ENCODE measurements around the gene MAST4.

Gene MAST4

DNA sequence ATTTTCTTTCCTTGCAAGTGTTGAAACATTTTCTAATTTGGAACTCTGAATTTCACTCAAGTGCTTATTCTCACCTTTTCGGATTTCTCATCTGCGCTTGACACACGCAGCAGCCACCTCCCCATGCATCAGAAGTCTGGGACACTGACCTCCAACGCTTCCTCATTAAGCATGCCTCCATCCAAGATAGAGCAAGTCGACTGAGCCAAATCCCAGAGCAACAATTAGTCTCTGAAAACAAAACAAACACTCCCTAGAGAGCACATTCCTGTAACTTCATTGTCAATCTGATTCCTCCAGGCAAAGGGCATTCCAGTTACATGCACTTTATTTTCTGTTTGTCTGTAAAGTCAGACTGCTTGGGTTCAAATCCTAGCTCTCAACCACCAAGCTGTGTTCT, 594.7 kb downstream of the MAST4 start:
- no peak for DNase-seq (ENCODE audit: low read depth)

DNA sequence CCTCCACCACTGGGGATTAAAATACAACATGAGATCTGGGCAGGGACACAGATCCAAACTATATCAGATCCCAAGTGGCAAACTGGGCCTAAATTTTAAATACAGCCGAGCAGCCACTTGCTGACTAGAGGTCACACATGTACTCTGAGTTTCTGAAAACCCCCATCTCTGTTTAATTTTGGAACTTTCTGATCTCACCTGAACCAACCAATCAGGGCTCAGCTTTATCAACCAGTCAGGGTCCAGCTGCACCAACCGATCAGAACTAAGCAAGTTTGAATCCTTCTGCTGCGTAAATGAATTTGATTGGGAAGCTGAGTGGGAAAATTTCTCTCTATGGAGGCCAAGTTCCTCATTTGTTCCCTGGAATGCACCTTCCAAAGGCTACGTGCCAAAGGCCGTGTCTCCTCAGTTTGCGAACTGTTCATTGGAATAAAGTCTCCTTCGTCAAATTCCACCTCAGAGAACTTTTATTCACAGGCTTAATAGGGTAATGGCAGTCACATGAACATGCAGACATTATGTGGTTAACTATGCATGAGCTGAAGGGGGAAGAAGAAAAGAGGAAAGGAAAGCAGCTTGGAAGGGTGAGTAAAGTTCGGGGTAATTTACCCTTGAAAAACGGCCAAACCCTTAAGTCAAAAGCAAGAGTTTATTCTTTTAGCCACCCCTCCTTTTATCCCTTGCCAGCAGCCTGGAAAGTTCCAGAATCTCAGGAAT, 596.7 kb downstream of the MAST4 start:
- DNase-seq (ENCODE audit: low read depth), result no peak

DNA sequence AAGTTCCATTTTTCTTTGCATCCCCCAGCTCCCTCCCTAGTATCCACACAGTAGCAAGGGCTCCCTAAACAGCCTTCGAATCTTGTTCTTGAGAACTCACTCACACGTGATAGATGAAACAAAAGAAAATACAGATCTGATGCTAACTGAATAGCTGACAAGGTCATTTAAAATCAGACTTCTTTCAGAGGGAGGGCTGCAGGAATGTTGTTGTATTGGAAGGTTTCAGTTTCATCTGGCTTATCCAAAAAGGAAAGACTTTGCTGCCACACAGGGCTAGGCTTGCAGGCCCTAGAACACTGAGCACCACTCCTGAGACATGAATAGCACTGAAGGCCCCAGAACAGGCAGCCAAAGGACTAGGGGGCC, 597.2 kb downstream of the MAST4 start:
- DNase-seq (ENCODE audit: low read depth), result no peak

DNA sequence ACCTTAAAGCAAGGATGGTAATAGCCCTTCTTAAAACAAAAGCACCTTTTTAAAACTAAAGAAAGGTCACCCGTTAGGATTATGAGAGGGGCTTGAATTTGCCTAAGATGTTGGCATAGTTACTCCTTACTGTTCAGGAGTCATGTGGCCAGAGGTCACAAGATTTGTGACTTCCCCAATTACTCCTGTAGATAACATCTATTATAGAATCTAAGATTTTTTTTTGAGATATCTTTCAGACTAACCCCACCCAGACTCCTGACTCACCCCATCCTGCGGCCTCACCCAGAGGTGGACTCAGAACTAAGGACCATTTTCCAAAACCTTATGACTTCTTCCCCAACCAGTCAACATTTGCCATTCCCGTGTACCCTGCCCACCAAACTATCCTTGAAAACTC, 598.0 kb downstream of the MAST4 start:
- DNase-seq (ENCODE audit: low read depth), result no peak

DNA sequence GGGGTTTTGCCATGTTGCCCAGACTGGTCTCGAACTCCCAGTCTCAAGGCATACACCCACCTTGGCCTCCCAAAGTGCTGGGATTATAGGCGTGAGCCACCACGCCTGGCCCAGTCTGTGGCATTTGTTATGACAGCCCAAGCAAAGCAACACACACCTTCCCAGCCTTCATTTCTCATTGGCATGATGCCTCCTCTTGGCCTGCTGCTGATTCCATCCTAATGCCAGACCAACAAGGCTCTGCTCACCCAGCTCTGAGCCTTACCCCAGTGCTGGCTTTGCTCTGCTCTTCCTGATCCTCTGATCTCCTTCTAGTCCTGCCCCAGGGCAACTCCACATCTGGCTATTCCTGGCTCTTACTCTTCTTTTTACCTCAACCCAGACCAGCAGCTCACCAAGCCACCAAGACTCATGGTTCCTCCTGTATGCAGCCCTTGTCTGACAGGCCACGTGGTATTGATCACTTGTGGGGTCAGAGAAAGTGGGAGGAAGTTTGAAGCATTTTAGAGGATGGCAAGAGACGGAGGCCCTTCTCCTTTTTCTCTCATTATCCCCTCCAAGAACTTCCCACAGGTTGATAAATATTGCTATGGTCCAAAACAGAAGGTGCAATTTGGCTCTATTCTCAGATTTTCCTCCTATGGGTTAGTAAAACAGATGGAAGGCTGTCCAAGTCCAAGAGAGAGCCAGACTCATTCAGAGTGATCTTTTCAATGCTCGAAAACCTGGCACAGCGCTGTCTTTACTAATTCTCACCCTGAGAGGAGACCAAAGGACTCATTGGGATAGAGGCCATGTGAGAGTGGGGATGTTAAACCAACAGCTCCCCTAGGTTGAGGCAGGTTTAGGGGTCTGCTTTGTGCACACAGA, 599.4 kb downstream of the MAST4 start:
- DNase-seq (ENCODE audit: low read depth), result no peak

DNA sequence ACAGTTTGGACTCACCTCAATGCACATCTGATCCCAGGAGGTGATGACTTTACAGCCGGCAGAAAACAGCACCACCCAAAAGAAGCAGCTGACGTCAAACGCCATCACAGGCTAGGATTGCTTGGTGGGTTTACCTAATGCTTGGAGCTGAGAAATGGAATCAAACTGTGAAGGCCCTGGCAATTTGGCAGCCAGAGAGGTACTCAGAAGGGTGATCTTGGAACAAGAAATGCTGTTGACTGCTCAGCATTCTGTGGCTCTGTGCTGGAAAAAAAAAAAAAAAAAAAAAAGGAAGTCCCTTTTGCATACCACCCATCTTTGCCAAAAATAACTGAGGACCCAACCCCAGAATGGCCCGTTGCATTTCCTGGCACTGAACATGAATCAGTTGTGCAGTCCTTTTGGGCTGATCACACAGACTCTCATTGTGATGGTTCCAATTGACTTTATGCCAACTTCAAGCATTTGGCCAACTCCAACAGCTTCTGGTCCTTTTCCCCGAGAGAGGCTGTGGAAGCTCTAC, 600.4 kb downstream of the MAST4 start, which contains the start of gene CD180:
CD180 (minus strand) TSS at position 263 of the 523 bp plus-strand sequence; CDS start at position 105, 158 bp downstream.
- no peak for DNase-seq (ENCODE audit: low read depth)

DNA sequence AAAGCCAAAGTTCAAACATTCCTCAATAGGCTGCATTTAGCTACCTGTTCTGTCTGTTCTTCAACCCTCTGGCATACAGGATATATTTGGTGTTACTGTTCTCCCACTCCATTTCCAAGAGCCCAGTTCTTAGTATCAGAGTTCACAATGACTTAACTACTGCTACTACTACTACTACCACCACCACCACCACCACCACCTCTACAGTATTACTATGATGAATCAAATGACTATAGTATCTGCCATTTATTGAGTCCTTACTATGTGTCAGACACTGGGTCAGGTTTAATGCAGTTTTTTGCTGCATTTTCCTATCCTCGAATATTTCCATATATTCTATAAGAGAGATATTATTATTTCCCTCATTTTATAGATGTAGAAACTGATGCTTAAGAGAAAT, 601.3 kb downstream of the MAST4 start:
- DNase-seq (ENCODE audit: low read depth), result no peak

GRCh38 chr5:67198917-67199316, 602.7 kb downstream of the MAST4 start:
- DNase-seq (ENCODE audit: low read depth), result no peak

- DNase-seq (ENCODE audit: low read depth), result no peak
Observed at GRCh38 chr5:67199859-67200258, 603.7 kb downstream of the MAST4 start.

DNA sequence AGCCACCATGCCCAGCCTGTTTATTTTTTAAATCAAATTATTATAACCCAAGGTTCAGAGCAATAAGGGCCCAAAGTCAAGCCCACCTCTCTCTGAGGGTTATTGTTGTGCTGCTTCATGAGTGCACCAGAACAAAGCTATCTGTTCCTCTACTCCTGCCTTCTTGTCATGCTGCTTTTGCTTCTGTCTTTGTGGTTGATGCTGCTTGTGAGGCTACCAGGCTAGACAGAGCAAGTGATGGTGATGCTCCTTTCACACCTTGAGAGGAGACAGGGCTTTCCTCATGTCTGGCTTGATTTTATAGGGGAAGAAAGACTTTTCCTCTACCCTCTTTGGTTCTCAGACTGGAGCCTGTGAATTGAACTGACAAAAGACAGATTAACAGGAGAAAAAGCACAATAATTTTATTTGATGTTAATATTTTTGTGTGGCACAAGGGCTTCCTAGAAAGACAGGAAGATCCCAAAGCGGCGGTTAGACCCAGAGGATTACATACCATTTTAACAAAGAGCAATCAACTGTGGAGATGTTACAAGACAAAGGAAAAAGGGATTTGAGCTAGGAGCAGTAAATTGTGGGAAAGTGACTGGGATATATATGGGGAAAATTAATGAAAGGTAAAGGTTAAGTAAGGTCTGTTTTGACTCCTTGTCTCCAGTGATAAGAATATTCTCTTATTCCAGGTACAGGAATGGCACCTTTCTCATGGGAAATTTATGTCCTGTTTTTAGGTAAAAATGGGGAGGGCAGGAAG, 604.8 kb downstream of the MAST4 start:
- DNase-seq (ENCODE audit: low read depth), result no peak

DNA sequence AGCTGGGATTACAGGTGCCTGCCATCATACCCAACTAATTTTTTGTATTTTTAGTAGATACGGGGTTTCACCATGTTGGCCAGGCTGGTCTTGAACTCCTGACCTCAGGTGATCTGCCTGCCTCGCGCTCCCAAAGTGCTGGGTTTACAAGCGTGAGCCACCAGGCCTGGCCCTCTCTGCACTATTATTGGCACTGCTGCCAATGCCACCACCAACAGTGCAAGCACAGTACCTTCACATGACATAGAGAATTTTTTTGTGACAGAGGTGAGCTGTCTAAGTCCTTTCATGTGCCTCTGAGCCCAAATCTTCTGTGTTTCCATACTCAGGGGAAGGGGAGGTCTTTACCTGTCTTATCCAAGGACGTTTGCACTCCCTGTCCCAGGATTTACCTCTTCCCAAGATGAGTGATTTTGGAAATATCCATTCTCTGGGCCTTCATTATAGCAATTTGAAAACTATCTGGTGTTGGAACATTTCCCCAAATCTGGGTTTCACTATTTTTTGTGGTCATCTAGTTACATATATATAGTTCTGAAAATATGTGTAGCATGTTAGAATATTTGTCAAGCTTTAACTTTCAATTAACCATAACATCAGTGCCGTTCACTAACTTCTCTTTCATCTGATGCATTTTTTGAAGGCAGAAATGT, 605.8 kb downstream of the MAST4 start:
- DNase-seq (ENCODE audit: low read depth), result no peak

DNA sequence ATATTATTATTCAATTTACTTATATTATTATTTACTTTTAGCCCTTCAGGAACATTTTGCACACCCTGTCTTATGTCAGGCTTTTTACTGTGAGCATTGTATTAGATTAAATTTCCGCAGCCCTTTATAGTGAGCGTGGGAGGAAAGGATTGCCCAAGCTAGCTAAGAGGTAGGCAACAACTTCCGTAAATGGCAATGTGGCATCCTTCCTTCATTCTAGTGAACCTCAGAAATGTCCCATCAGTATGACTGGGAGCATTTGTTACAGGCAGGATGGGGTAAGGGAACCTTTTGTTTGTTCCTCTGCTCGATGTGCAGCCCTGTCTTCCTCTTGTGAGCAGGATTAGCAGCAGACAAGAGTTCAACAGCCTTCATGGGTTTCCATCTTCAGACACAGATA, 606.6 kb downstream of the MAST4 start:
- DNase-seq (ENCODE audit: low read depth), result no peak

- no peak for DNase-seq (ENCODE audit: low read depth)
Observed at GRCh38 chr5:67203701-67204074, 607.5 kb downstream of the MAST4 start.

DNA sequence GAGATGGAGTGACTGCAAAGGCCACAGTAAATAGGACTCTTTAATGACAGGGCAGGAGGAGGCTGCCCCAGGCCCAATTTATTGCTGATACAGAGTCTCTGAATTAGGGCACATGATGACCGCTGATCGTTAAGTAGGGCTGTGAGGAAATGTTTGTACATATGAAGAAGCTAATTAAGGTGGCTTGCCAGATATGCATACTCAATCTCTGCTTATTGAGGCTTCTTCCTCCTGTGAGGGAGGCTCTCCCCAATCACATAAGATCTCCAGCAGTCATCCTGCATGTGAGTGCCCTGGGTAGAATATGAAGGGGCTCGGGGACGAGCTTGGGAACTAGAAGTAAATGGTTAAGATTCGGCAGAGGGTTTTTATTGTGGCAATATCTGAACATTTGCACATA, 608.6 kb downstream of the MAST4 start:
- no peak for DNase-seq (ENCODE audit: low read depth)

DNA sequence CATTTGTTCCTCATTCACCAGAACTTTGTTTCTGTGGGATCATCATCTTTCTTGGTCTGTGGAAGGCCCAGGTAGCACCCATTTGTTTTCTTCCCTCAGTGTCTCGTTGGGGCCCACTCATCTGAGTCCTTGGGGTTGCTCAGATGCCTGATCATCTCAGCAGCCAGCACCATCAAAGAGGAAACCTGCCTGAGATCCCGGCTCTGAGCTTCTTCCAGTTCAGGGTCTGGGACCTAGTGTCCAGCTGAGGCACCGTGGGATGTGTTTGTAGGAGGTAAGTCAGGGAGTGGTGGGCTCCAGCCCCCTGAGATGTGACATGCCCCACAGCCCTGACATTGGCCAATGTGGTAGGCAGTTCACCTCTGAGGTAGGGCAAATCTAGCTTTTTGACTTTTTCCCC, 609.8 kb downstream of the MAST4 start:
- no peak for DNase-seq (ENCODE audit: low read depth)

DNA sequence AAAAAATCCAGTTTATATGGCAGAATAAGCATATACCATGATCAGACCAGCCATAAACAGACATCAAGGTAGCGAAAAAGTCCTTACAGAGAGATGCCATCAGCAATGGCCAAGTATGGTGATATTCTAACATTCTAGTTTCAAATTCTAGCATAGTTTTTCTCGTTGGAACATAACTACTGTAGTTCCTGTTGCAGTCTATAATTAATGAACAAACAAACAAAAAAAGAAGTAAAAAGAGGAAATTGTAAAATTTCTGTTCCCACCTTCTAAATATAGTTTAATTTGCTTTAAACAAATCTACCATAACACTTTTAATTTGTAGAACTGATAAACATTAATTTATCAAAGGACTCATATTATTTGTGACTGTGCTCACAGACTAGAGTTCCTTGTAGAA, 610.3 kb downstream of the MAST4 start:
- DNase-seq (ENCODE audit: low read depth), result no peak

DNA sequence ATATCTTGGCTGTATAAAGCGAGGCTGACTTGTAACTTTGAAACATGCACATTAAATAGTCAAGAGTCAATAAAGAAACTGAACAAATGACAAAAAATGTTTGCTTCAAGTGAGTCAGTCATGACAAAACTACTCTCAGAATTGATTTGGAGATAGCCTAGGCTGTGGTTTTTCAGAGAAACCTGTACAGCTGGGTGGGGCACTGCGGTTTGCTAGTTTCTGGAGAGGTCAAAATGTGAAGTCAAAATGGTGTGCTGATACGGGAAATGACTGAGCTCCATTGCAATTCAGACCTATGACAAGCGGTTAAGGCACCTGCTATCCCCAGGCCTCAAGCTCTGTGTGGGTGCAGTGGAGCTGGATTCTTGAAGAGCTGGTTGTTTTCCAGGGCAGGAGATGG, 610.7 kb downstream of the MAST4 start:
- DNase-seq (ENCODE audit: low read depth), result no peak

DNA sequence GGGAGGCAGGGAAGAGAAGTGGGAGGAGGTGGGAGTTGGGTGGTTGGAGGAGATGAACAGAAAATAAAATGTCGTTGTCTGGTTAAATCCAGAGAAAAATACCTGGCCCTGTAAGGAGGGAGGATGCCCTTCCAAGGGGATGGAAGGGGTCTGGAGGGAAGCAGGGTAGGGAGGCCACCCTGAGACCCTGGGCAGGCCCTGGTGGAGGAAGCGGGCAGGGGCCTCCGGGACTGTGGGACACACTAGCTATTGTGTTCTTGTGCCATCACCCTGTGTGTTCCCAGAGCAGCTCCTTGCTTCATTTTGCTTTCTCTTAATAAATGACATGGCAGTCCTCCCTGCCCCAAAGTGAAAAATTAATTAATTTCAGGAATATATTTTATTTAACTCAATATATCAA, 612.2 kb downstream of the MAST4 start:
- no peak for DNase-seq (ENCODE audit: low read depth)

DNA sequence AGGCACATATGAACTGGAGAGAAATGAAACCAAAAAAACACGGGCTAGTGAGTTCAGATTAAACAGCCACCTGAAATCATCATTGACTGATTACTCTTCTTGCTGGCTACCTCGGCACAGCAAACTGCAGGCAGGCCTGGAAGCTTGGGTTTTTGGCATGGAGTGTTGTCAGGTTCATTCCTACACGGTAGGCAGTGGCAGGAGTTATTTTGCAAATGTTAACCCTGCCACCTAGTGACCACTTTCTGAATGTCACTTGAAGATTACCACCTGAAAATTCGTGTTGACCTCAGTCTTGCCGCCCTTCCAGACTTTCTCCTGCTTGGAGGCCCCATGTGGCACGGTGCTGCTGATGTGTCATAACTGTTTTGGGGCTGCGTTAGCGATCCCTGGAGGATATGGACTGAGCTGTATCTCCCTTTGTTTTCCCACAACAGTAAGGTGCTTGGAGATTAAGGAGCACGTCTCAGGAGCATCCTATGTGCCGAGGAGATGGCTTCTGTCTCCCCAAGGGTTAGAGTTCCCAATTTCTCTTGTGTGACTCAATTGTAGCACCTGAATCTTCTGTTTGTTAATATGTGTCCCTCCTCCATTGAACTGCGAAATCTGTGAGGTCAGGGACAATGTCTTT, 613.1 kb downstream of the MAST4 start:
- no peak for DNase-seq (ENCODE audit: low read depth)

GRCh38 chr5:67211926-67212325, 615.7 kb downstream of the MAST4 start:
- no peak for DNase-seq (ENCODE audit: low read depth)

DNA sequence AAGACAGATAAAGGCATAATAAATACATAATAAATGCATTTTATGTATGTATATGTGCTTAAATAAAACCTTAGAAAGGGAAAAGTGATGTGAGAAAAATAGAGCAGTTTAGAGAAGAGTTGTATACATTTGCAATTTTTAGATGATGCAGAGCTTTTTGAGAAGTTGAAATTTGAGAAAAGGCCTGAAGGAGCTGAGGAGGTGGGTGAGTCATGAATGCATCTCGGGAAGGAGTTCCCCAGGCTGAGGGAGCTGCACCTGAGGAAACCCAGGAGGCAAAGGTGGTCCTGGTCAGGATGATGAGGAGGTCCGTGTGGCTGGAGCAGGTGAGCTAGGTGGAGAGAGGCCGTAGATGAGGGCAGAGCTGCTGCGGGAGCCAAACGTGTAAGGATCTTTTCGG, 617.8 kb downstream of the MAST4 start:
- no peak for DNase-seq (ENCODE audit: low read depth)

Data from CMK (cell line).